K562 (cell line): ENCODE data around the gene CYP2J2. TPM values are rescaled to one million over a fixed set of nuclear protein-coding genes. Genes with fewer than 3 reads are reported as not detected.

Experiments used
- ASH1L ChIP-seq: fragments of 450-650 bp; IDR thresholded peaks from 2 replicates; pipeline ENCODE4 v1.6.1; 2018; ENCODE audit warnings: borderline replicate concordance, mild to moderate bottlenecking, low read depth; ENCODE audit not compliant: partially characterized antibody
- CC2D1A ChIP-seq: fragments of 450-650 bp; IDR thresholded peaks from 2 replicates; pipeline ENCODE4 v1.6.1; 2017; ENCODE audit warnings: mild to moderate bottlenecking
- CTBP1 ChIP-seq: fragments of 450-650 bp; IDR thresholded peaks from 2 replicates; pipeline ENCODE4 v1.6.1; 2016; ENCODE audit warnings: borderline replicate concordance
- EP300 ChIP-seq: IDR thresholded peaks from 2 replicates; pipeline ENCODE4 v1.6.1; 2012; ENCODE audit warnings: low read length, improper control_type of control experiment
- HDAC3 ChIP-seq: fragments of 450-650 bp; IDR thresholded peaks from 2 replicates; pipeline ENCODE4 v1.6.1; 2018; ENCODE audit warnings: borderline replicate concordance, mild to moderate bottlenecking, moderate library complexity; ENCODE audit not compliant: partially characterized antibody
- KLF16 ChIP-seq: IDR thresholded peaks from 2 replicates; pipeline ENCODE4 v1.6.1; 2016; ENCODE audit warnings: antibody characterized with exemption
- NCOR1 ChIP-seq: fragments of 450-650 bp; IDR thresholded peaks from 2 replicates; pipeline ENCODE4 v1.6.1; 2016; ENCODE audit warnings: mild to moderate bottlenecking, moderate library complexity
- RFX5 ChIP-seq: IDR thresholded peaks from 2 replicates; pipeline ENCODE4 v1.6.1; 2011; ENCODE audit warnings: low read depth, mild to moderate bottlenecking, improper control_type of control experiment, low read length
- TAF1 ChIP-seq: IDR thresholded peaks from 2 replicates; pipeline ENCODE4 v1.6.1; 2011; ENCODE audit warnings: mild to moderate bottlenecking, low read length, moderate library complexity; ENCODE audit not compliant: insufficient read depth, control insufficient read depth, severe bottlenecking; ENCODE audit errors: extremely low read depth
- TAL1 ChIP-seq: fragments of 450-650 bp; IDR thresholded peaks from 2 replicates; pipeline ENCODE4 v1.6.1; 2016; ENCODE audit warnings: mild to moderate bottlenecking
- TBP ChIP-seq: optimal IDR thresholded peaks from 2 replicates; pipeline ENCODE3; 2011; ENCODE audit warnings: low read depth, low read length, improper control_type of control experiment
- TEAD4 ChIP-seq, 2 experiments: sonication (generic) in 1 of 2; formaldehyde crosslinking in 1 of 2; IDR thresholded peaks; 2 replicates each; pipeline versions ENCODE4 v1.6.1 to v1.8.0; 2012 to 2022; ENCODE audit warnings: borderline replicate concordance in 1 of 2, inconsistent platforms in 1 of 2, low read length in 1 of 2, mild to moderate bottlenecking in 1 of 2, missing genetic modification reagents in 1 of 2
- ZEB2 ChIP-seq: fragments of 450-650 bp; IDR thresholded peaks from 2 replicates; pipeline ENCODE4 v1.6.1; 2016
- ZNF696 ChIP-seq: fragments of 250-450 bp; sonication (Bioruptor Pico); conservative IDR thresholded peaks from 2 replicates; pipeline ENCODE4 v1.4.0; 2020; ENCODE audit warnings: mild to moderate bottlenecking, moderate library complexity
- polyA plus RNA-seq, 8 experiments: library from polyadenylated mRNA; depleted of rRNA in 4 of 8; stranded (reverse) in 5 of 8; unstranded in 3 of 8; fragments of >200 nt; fragmentation: Nextera tagmentation in 2 of 8; fragmentation: Illumina TruSeq in 1 of 8; extraction: Ambion mirVana in 2 of 8; extraction: Trizol in 1 of 8; gene quantifications; 2 replicates each; pipeline versions ENCODE4 v1.2.1 to v1.2.3, GENCODE V29; 2011 to 2014; ENCODE audit warnings: inconsistent platforms in 1 of 8, missing spikeins in 1 of 8
- total RNA-seq, 7 experiments: library from RNA; depleted of rRNA in 6 of 7; stranded (reverse); fragments of >200 nt in 6 of 7; fragmentation: Illumina TruSeq in 2 of 7; extraction: Trizol in 2 of 7; gene quantifications; 2 replicates each; pipeline versions ENCODE4 v1.2.1 to v1.2.3, GENCODE V29; 2011 to 2021; ENCODE audit warnings: low replicate concordance in 1 of 7
- TF ChIP-seq, protein P1 (sequence below), 2 experiments: IDR thresholded peaks; 2 replicates each; pipeline ENCODE4 v1.6.1; 2012; ENCODE audit warnings: improper control_type of control experiment in 2 of 2, low read depth in 2 of 2, low read length in 2 of 2, borderline replicate concordance in 1 of 2
- TF ChIP-seq, protein P2 (sequence below): sonication (generic); formaldehyde crosslinking; IDR thresholded peaks from 2 replicates; pipeline ENCODE4 v1.8.1; 2022; ENCODE audit warnings: missing genetic modification reagents
- TF ChIP-seq, protein P3 (sequence below): fragments of 450-650 bp; IDR thresholded peaks from 2 replicates; pipeline ENCODE4 v1.6.1; 2016; ENCODE audit warnings: mild to moderate bottlenecking
- TF ChIP-seq, protein P4 (sequence below), 3 experiments: fragments of 200-800 bp in 1 of 3; fragments of 250-450 bp in 1 of 3; fragments of 450-650 bp in 1 of 3; sonication (Bioruptor Pico) in 1 of 3; sonication (Bioruptor generic) in 1 of 3; formaldehyde crosslinking in 1 of 3; IDR thresholded peaks; 2 replicates each; pipeline versions ENCODE4 v1.6.1 to v1.8.0; 2016 to 2022; ENCODE audit warnings: mild to moderate bottlenecking in 2 of 3, missing genetic modification characterization in 2 of 3, missing compliant biosample characterization in 1 of 3, moderate library complexity in 1 of 3

CYP2J2 gene
- total and polyA plus RNA-seq, 9 of the 15 experiments (the other 6 are each of a cell fraction or from before 2014, with no cell fraction given), result not detected

DNA sequence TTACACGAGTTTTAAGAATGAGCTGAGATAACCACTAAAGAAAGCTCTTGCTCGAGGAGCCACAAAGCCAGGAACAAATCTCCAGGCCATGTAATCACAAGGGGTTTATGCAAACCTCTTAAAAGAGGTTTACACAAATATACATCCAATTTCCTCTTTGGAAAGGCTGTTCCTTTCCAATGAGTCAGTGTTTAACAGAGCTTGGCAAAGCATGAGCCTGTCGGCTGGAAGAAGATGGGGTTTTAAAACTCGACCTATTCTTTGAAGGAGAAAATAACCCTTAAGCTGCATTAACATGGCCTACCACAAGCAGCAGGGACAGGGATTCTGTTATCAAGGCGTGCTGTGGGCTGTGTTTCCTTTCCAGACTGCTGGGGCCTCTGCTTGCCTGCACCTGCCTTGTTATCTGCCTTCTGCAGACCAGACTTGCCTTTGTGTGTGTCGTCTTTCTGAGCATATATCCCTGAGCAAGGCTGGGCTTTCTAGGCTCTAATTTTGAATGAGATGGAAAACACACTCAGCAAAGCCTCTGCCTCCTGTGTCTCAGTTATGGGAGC is 40.6 kb upstream of the CYP2J2 start (continued):
- TF ChIP-seq EP300 (peak; percentile 38; the same call in 1 of the 2 replicates), ZEB2 (no peak), NCOR1 (peak; percentile 89), TAL1 (peak; percentile 92), TBP (peak; percentile 51), HDAC3 (peak; percentile 46), TEAD4 (IDR thresholded peaks at IDR 0.05; ENCODE audit: low read length) (peak; percentile 94), TEAD4 (CRISPR knock-in tag; IDR thresholded peaks at IDR 0.05; ENCODE audit: borderline replicate concordance) (no peak), CC2D1A (peak; percentile 60; the same call in 1 of the 2 replicates), KLF16 (peak; percentile 78), ASH1L (no peak), ZNF696 (no peak), CTBP1 (peak; percentile 40; the same call in 1 of the 2 replicates), RFX5 (no peak), TAF1 (no peak)
- TF ChIP-seq, protein P1, sequence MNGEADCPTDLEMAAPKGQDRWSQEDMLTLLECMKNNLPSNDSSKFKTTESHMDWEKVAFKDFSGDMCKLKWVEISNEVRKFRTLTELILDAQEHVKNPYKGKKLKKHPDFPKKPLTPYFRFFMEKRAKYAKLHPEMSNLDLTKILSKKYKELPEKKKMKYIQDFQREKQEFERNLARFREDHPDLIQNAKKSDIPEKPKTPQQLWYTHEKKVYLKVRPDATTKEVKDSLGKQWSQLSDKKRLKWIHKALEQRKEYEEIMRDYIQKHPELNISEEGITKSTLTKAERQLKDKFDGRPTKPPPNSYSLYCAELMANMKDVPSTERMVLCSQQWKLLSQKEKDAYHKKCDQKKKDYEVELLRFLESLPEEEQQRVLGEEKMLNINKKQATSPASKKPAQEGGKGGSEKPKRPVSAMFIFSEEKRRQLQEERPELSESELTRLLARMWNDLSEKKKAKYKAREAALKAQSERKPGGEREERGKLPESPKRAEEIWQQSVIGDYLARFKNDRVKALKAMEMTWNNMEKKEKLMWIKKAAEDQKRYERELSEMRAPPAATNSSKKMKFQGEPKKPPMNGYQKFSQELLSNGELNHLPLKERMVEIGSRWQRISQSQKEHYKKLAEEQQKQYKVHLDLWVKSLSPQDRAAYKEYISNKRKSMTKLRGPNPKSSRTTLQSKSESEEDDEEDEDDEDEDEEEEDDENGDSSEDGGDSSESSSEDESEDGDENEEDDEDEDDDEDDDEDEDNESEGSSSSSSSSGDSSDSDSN (IDR thresholded peaks at IDR 0.05; ENCODE audit: borderline replicate concordance in 1 of 2, low read depth in 2 of 2, low read length in 2 of 2), result 0 out of 4 replicates have a peak, but pooled peaks of 1 of the 2 experiments have one; percentile 50
- TF ChIP-seq, protein P2, sequence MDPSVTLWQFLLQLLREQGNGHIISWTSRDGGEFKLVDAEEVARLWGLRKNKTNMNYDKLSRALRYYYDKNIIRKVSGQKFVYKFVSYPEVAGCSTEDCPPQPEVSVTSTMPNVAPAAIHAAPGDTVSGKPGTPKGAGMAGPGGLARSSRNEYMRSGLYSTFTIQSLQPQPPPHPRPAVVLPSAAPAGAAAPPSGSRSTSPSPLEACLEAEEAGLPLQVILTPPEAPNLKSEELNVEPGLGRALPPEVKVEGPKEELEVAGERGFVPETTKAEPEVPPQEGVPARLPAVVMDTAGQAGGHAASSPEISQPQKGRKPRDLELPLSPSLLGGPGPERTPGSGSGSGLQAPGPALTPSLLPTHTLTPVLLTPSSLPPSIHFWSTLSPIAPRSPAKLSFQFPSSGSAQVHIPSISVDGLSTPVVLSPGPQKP (CRISPR knock-in tag), result no peak
- TF ChIP-seq, protein P3, sequence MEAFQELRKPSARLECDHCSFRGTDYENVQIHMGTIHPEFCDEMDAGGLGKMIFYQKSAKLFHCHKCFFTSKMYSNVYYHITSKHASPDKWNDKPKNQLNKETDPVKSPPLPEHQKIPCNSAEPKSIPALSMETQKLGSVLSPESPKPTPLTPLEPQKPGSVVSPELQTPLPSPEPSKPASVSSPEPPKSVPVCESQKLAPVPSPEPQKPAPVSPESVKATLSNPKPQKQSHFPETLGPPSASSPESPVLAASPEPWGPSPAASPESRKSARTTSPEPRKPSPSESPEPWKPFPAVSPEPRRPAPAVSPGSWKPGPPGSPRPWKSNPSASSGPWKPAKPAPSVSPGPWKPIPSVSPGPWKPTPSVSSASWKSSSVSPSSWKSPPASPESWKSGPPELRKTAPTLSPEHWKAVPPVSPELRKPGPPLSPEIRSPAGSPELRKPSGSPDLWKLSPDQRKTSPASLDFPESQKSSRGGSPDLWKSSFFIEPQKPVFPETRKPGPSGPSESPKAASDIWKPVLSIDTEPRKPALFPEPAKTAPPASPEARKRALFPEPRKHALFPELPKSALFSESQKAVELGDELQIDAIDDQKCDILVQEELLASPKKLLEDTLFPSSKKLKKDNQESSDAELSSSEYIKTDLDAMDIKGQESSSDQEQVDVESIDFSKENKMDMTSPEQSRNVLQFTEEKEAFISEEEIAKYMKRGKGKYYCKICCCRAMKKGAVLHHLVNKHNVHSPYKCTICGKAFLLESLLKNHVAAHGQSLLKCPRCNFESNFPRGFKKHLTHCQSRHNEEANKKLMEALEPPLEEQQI, result peak; percentile 49; the same call in 1 of the 2 replicates
- TF ChIP-seq, protein P4, sequence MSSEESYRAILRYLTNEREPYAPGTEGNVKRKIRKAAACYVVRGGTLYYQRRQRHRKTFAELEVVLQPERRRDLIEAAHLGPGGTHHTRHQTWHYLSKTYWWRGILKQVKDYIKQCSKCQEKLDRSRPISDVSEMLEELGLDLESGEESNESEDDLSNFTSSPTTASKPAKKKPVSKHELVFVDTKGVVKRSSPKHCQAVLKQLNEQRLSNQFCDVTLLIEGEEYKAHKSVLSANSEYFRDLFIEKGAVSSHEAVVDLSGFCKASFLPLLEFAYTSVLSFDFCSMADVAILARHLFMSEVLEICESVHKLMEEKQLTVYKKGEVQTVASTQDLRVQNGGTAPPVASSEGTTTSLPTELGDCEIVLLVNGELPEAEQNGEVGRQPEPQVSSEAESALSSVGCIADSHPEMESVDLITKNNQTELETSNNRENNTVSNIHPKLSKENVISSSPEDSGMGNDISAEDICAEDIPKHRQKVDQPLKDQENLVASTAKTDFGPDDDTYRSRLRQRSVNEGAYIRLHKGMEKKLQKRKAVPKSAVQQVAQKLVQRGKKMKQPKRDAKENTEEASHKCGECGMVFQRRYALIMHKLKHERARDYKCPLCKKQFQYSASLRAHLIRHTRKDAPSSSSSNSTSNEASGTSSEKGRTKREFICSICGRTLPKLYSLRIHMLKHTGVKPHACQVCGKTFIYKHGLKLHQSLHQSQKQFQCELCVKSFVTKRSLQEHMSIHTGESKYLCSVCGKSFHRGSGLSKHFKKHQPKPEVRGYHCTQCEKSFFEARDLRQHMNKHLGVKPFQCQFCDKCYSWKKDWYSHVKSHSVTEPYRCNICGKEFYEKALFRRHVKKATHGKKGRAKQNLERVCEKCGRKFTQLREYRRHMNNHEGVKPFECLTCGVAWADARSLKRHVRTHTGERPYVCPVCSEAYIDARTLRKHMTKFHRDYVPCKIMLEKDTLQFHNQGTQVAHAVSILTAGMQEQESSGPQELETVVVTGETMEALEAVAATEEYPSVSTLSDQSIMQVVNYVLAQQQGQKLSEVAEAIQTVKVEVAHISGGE (CRISPR knock-in tag; IDR thresholded peaks at IDR 0.05), result 0 out of 6 replicates have a peak, but pooled peaks of 1 of the 3 experiments have one; percentile 34
